Measurements from ENCODE around the gene ENTPD8.

Gene ENTPD8

GRCh38 chr9:137441289-137441934, at the start of gene ENTPD8:
TSS of gene ENTPD8 (minus strand) at chr9:137441357. CDS start at chr9:137438285, 3,072 bp downstream.
- no peak for DNase-seq

DNA sequence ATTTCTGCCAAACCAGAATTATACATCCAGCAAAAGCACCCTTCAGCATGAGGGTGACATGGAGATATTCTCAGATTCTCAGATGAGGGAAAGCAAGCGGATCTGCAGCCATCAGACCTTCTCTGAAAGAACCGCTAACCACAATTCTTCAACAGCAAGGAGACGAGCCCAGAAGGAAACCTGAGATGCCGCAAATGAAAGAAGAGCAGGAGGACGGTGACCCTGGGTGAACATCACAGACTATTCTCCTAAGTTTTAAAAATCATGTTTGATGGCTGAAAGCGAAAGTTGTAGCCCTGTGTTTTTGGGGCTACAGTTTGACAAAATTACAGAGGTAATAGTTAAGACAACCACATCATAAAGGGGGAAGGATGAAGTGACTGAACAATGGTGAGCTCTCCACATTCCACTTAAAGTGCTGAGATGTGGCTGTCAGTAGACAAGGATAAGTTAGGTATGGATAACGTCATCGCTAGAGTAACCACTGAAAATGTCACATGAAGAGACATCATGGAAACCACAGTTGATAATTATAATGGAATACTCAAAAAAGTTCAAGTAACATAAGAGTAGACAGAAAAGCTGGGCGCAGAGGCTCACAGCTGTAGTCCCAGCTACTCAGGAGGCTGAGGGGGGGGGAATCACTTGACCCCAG, 49.5 kb upstream of the ENTPD8 start:
- no peak for DNase-seq

GRCh38 chr9:137488906-137489305, 47.7 kb upstream of the ENTPD8 start:
- DNase-seq: no peak

DNA sequence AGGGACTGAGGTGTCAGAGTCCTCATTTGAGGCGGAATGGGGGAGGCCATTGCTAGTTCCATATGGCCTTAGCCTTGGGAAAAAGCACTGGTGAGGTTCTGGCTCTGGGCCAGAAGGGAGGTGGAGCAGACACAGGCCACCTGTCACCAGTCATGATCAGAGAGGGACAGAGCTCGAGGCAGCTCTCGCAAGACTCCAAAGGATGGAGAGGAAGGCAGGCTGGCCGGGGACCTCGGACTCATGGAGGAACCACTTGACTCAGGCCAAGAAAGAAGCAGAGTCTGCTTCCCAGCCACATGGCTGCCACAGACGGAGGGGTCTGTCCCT, 47.1 kb upstream of the ENTPD8 start:
- no peak for DNase-seq

DNA sequence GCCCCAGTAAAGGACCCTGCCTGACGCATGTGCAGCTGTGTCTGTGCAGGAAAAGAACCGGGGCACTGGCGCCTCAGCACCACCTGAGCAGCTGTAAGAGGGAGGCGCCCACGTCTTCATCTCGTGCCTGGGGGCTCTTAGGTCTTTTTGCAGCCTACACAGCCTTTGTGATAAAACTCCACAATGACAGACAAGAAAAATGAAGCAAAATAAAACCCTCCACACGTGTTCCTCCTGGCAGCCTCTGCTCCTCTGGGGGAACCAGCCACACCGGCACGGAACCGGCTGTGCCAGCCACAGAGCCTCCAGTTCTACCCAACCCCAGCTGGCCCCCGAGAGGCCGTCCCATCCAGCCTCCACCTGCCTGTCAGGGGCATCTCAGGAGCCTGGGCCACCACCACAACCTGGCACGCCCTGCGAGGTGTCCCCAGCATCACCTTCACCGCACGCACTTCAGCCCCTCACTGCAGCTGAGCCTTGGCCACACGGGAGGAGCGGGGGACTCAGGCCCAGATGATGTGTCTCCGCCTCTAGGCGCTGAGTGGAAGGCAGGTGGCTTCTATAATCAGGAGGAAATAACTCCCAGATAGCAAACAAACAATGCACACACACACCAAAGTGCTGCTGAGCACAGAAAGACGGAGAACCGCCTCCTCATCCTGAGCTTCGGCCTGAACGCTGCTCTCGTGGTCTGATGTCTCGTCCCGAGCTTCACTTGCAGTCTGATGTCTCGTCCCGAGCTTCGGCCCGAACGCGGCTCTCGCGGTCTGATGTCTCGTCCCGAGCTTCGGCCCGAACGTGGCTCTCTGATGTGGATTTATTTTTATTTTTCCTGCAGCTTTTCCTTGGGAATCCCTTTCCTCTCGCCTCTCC, 46.5 kb upstream of the ENTPD8 start:
- no peak for DNase-seq

GRCh38 chr9:137486545-137487453, 45.6 kb upstream of the ENTPD8 start:
- DNase-seq: no peak

GRCh38 chr9:137486141-137486490, 45.0 kb upstream of the ENTPD8 start:
- DNase-seq: no peak

DNA sequence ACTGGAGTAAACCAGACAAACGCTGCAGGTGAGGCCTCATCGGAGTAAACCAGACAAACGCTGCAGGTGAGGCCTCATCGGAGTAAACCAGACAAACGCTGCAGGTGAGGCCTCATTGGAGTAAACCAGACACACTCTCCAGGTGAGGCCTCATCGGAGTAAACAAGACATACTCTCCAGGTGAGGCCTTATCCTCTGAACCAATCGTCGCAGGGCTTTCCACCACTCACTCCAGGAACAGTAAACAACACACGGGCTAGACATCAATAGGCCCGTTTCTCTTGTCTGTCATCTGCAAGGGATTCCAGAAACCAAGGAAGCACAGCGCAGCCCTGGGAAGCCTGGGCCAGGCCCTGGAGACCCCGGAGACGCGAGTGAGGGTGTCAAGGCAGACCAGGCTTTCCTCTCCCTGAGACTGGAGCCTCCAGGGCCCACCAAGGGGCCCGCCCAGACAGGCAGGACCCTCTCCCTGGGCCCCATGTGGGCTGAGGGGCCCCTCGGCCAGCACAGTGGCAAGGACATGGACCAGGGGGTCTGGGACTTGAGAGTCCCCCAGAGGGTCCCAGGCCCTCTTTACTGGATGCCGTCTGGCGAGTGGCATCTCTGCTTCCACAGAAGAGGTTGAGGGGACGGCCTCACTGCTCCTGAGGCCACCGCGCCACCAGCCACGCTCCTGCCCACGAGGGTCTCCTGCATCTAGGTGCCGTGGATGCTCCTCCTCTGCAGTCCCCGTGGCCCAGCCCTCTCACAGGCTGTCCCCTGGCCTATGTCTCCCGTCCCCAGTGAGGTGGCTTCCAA, 44.4 kb upstream of the ENTPD8 start:
- no peak for DNase-seq

DNA sequence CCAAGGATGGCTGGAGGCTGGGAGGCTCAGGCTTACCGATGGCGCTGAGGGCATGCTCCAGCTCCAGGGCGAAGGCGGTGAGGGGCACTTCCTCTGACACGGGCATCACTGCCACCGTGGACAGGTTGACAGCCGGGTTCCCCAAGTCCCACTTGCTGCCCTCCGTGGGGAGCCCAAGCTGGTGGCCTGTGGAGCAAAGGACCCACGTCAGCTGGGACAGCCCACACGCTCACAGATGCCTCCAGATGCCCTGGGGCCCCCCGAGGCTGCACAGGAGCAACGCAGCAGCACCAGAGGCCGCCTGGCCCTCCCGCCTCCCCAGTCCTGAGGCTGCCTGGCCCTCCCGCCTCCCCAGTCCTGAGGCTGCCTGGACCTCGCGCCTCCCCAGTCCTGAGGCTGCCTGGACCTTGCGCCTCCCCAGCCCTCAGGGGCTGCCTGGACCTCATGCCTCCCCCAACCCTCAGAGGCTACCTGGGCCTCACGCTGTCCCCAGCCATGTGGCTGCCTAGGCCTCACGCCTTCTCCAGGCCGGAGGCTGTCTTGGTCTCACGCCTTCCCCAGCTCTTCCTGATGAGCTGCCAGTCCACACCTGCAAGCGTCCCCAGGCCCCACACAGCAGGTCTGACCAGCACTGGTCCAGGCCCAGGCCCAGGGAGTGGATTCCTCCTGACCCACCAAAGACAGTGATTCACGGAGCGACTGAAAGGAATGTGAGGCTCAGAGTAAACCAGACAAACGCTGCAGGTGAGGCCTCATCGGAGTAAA, 43.6 kb upstream of the ENTPD8 start:
- no peak for DNase-seq

GRCh38 chr9:137482094-137482781, 41.1 kb upstream of the ENTPD8 start:
- peak in 6 of 56 donors; percentile 4 to 41 (median 20) for DNase-seq

DNA sequence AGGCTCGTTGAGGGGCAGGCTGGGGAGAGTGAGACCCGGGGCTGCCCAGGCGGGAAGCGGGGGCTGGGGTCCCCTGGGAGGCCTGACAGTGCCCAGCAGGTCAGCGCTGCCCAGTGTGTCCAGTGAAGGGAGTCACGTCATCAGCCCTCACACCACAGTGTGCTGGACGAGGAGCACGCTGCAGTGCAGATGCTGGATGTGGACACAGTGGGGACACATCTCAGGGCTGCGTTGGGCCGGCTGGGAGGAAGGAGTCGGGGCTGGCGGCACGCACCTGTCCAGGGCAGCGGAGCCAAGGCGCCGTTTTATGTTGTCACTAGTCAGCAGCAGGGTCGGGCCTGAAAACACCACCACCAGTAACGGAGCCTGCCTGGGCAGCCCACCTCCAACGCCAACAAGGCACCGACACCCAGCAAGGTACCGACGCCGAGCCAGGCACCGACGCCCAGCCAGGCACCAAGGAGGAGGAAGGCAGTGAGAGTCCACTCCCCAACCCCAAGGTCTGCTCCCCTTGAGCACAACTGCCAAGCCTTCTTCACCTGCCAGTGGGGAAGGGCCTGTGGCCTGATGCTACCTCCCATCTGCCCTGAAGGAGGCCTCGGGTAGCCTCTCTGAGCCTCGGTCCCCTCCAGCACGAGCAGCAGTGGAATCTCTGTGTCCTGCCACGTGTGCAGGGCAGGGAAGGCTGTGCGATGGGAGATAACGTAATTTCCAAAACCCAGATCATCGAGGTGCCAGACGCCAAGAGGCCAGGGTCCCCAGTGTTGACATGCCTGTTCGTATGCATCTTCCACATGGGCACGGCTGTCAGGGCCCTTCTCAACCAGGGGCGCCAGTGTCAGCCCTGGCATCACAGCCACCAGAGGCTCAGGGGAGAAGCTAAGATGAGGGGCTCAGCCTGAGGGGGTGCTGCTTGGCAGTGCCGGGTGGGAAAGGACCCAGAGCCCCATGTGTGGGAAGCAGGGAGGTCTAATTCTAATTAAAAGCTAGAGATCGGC, 39.8 kb upstream of the ENTPD8 start:
- DNase-seq: no peak

DNA sequence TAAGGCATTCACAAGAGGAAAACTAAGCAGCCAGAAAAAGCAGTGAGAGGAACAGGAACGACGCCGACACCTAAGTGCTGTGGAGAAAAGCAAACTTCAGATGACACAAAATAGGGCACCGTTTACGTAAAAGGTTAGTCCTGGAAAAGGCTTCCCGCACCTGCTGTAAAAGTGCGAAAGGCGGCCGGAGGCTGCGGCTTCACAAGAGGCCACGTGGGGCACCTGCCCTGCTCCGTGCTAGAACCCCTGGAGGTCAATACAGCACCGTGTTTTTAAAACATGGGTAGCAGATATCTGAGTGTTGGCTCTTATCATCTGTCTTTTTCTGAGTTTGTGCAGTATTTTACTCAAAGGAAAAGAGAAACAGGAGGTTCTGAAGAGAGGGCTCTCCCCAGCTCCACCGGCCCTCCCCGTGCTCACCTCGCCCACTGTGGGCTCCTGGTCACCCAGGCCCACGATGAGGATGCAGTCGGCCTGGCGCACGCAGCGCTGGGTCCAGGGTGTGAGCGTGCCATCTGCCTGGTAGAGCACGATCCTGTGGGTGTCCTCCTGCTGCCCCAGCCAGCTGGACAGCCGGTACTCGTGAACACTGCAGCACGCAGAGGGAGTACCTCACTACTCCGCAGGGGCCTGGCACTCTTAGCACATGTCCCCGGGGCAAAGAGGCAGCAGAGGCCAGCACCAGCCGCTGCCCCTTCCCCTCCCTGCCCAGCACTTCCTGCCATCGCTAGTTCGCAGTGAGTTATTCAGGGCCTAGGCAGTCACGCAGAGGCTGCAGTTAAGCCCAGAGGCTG, 38.9 kb upstream of the ENTPD8 start:
- no peak for DNase-seq

DNA sequence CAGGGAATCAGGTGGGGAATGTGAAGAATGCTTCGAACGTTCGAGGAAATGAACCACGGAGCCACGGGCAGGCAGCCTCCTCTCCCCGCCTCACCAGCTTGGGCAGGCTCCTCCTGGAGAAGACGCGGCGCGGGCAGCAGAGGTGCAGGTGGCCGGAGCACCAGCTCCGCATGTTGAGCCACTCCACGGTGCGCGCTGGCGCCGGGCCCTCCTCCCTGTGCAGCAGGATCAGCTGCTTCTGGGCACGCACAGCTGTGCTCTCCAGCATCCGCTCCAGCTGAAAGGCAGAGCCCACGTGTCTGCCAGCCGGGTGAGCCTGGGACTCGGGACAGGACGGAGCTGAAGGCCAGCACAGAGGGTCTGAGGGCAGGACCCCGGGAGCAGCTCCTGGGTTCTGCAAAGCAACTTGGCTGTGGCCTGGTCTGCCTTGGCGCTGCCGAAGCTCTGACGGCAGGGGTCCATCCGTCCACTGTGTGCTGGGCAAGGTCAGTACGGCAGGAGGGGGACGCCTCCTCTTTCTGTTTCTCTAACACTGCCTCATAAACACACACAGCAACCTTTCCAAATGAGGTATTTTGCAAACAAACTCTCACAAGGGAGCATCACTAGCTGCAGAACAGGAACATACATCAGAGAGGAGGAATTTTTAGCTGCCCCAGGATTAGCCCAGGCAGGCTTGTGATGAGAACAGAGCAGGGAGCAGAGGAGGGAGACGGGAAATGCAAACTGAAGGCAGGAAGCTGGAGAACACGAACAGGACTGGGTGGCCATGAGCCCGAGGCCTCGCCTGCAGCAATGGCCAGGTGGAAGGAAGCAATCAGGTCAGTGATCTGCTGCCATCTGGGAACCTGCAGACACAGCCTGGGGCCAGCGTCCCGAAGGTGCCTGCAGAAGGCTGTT, 38.1 kb upstream of the ENTPD8 start:
- peak in 5 of 56 donors; percentile 18 to 52 (median 42) for DNase-seq

DNA sequence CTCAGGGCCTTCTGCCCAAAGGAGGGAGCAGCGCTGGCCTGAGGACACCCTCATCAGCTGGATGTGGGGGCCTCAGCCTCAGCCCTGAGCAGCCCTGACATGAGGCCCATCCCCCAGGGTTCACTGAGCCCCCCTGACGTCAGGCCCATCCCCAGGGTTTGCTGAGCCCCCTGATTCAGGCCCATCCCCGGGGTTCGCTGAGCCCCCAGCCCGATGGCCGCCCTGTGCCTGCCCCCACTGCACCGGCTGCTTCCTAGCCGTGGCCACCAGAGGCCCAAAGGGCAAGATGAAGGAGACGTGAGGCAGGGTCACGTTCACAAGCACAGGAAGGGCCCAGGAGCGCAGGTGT, 37.4 kb upstream of the ENTPD8 start:
- DNase-seq: no peak

GRCh38 chr9:137477778-137478612, 36.8 kb upstream of the ENTPD8 start:
- no peak for DNase-seq
